Central memory CD4-positive, alpha-beta T cell (primary cell): ENCODE results near the gene PGP.
"Not testable (repeated sequence)": the region's sequence is repeated elsewhere in the genome, so short reads cannot be mapped to it uniquely, and the experiment has no call there.

Experiments
- DNase-seq: peaks from one replicate; pipeline ENCODE4 v3.0.0; 2022
- total RNA-seq, 3 experiments: gene quantifications; one replicate each; lab custom pipeline; 2026; lab: John Stamatoyannopoulos, UW

The PGP gene, protein sequence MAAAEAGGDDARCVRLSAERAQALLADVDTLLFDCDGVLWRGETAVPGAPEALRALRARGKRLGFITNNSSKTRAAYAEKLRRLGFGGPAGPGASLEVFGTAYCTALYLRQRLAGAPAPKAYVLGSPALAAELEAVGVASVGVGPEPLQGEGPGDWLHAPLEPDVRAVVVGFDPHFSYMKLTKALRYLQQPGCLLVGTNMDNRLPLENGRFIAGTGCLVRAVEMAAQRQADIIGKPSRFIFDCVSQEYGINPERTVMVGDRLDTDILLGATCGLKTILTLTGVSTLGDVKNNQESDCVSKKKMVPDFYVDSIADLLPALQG
- 16.8 to 37.7 (median 34.8) reads per million in 3 experiments for total RNA-seq

DNA sequence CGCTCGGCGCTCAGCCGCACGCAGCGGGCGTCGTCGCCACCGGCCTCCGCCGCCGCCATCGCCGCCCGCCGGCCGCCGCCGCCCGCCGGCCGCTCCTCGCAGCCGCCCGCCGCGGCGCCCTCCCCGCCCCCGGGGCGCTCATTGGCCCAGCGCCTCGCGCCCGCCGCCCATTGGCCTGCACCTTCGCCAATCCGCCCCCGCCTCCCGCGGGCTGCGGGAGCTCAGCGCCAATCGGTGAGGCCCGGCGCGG is at the start of gene PGP:
PGP (minus strand) TSS at position 122 of the 250 bp plus-strand sequence; CDS start at position 59, 63 bp downstream.
- no peak for DNase-seq

DNA sequence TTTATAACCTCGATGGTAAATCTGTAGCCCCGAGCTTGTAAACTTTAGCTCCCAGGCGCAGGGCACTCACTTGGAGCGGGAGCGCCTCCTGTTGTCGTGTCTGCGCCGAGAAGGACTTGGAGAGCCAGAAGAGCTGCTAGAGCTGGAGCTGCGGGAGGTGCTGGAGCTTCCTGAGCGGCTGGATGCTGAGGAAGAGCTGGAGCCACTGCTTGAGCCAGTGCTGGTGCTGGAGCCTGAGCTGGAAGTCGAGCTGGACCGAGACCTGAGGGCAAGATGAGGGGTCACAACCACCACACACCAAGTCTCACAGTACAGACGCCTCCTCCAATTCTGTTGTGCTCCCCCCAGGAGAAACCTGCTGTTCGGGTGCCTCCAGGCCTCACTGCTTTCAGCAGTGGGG is 48.4 kb upstream of the PGP start:
- DNase-seq = not testable (repeated sequence)

DNA sequence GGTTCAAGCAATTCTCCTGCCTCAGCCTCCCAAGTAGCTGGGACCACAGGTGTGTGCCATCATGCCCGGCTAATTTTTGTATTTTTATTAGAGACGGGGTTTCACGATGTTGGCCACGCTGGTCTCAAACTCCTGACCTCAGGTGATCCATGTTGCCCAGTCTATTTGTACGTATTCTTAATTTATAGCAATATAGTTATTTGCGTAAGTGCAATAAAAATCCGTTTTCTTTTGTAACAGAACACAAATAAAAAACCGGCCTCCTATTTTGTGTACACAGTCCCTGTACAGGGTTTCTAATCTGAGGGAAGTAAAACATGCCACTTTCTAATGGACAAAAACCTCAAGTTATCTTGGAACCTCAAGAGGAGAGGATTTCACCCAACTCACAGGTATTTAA is 45.6 kb upstream of the PGP start:
- no peak for DNase-seq

DNA sequence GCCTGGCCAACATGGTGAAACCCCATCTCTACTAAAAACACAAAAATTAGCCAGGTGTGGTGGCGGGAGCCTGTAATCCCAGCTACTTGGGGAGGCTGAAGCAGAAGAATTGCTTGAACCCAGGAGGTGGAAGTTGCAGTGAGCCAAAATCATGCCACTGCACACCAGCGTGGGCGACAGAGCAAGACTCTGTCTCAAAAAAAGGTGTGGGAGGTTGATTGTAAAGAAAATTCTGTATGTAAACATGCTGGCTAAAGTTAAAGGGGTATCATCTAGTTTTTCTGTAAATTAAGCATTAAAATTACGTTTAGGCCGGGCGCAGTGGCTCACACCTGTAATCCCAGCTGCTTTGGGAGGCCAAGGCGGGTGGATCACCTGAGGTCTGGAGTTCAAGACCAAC is 43.9 kb upstream of the PGP start:
- DNase-seq = not testable (repeated sequence)

DNA sequence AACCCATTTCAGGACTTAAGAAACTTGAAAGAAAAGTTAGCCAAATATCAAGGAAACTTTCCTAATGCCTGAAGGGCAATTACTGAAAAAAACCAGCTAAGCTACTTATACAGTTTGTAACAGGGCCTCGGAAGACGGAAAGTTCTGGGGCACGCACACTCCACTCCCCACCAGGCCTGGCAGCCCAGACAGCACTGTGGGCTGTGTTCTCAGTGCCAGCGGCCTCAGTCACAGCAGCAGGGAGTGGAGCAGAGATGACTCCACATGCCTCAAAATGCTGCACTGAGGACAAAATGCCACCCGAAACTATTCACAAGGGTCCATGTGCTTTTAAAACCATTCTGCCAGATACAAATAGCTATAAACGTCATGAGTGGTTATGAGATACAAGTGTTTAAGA is 43.1 kb upstream of the PGP start:
- DNase-seq = no peak

DNA sequence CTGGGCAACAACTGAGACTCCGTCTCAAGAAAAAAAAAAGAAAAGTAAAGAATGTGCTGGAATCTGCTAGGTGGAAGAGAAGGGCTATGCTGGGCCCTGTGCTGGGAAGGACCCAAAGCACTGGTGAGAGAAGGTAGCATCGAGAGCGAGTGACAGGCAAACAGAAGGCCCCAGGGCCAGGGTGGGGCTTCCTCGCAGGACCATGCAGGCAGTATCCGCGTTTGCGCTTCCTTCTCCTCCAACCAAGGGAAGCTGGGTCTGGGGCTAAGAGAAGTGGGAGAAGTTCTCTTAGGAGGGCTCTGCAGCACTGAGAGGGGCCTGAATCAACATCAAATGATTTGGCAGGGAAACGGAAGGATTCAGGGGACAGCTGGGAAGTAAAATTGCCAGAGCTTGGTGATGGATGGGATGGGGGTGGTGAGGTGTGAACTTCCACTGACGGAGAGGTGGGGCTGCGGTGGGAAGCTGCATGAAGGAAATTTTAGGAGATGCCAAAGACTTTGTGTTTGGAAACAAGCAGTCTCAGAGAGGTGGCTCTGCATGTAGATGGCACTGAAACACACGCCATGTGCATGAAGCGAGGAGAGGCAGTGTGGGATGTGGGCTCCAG is 42.0 kb upstream of the PGP start:
- no peak for DNase-seq

DNA sequence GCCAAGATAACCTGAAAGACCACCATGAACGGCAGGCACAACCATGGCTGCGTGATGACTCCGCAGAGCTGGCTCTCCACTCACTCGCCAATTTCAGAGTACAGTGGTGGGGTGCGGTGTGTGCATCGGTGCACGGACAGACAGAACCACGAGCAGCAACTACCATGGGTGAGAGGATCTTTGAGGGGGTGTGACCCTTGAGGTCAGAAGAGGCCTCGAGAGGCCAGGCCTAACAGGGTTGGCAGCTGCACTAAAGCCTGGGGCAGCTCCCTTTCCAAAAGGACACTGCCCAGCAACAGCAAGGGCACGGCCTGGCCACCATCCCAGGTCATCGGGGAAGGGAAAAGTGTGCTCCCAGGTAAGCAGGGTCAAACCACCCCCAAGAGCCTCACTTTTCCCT is 38.7 kb upstream of the PGP start:
- DNase-seq = no peak

DNA sequence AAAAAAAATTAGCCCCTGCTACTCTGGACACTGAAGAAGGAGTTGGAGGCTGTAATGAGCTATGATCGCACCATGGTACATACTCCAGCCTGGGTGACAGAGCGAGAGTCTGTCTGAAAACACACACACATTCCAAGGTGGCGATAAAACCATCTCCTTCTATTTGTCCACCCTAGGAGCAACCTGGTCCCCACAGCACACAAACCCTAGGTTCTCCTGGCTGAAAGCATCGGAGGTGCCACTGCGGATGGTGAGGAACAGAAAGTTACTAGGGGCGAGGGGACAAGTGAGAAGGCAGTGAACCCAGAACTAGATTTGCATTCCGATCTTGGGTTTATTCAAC is 38.1 kb upstream of the PGP start:
- DNase-seq = no peak

DNA sequence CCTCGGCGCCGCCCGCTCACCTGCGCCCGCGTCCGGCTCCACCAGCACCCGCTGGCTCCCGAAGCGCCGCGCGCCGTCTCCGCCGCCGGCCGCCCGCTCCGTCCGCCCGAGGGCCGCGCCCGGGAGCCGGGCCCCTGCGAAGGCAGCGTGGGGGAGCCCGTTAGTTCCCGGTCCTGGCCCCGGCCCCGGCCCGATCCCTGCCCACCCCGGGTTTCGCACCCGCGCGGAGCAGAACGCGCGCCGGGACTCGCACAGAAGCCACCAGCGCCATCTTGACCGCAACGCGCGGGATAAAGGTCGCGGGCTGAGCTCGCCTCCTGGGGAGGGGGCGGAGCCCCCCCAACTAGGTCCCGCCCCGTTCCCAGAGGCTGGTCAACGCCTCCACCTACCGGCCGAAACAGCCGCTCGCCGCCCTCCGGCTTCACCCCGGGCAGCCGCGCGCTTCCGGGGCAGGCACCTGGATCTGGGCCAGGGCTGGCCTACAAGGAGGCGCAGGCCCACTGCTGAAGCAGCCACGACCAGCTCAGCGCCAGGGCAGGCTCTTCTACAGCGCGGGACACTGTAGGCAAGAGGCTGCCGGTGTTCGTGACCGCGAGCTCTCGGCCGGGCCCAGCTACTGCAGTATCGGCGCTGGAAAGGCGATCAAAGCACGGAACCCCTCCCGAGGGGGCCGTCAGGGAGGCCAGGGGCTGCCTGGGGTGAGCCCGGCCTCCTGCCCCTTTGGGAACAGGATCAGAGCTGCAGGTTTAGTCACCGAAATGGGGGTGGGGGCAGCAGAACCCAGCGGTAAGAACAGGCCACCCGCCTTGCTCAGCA is 36.9 kb upstream of the PGP start, which contains the start of gene ECI1:
ECI1 (minus strand) TSS at position 292 of the 816 bp plus-strand sequence; CDS start at position 271, 21 bp downstream.
- DNase-seq = peak; percentile 64

DNA sequence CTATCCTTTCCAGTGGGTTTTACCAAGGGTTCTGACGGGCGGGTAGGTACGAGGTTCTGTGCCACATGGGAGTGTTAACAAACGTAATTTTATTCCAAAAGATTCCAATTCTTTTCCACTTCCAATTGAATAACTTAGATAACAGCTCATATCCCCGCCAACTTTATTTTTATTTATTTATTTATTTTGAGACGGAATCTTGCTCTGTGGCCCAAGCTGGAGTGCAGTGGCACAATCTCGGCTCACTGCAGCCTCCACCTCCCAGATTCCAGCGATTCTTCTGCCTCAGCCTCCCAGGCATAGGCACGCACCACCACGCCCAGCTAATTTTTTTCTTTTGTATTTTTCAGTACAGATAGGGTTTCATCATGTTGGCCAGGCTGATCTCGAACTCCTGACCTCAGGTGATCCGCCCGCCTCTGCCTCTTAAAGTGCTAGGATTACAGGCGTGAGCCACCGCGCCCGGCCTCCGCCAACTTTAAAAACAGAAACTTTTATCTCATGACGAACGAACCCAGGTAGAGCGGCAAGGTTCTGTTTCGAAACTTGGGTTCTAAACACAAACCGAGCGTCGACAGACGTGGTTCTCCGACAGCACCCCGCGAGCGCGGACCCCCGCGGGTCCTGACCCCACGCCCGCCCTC is 36.1 kb upstream of the PGP start:
- peak; percentile 32 for DNase-seq

DNA sequence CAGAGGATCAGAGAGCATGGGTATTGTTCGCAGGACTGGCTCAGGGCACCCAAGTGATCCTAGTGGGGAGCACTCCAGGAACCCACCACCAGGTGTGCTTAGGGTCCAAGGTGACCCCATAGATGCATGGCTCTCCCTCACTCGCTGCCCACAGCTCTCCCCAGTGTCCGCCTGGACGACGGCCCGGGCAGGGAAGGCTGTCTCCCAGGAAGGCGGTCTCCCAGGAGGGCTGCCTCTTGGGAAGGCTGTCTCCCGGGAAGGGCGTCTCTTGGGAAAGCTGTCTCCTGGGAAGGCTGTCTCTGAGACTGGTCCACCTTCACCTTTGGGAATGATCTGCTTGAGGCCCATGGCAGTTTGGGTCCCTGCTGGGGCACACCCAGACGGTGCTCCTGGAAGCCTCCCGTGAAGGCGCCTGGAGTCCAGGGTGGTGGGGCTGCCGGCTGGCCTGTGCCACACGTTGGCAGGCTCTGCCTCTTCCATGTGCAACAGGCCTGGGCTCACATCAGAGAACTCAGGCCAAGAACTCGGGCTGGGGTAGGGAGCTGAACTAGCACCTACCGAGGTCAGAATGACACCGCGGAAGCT is 31.8 kb upstream of the PGP start:
- no peak for DNase-seq

DNA sequence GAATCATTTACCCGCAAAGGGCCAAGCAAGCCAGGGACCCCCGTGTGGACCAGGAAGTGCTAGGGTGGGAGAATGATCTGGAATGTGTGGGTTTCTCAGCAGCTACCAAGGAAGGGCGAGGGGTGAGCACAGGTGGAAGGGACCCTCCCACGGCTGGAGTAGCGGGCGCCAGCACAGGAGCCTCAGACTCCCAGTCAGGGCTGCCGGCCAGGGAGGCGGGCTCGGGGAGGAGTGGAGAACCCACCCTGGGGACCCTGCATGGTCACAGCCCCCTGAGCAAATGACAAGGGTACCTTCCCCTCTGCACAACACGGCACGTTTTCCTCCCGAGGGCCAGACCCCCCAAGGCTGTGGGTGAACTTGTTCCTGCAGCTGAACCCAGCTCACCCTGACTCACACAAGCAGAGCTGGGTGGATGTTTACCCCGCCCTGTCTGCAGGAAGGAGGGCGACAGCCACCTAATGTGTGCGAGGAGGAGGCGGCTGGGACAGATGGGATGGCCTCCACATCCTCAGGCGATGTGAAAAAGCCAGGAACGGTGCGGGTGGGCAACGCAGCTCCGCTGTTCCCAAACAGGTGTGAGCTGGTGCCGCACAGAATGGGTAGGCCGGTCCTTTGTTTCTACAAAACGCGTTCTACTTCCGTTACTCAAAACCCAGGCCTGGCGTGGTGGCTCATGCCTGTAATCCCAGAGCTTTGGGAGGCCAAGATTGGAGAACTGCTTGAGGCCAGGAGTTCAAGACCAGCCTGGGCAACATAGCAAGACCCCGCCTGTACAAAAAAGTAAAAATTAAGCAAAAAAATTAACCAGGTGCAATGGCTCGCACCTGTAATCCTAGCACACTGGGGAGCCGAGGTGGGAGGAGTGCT is 30.5 kb upstream of the PGP start:
- no peak for DNase-seq

DNA sequence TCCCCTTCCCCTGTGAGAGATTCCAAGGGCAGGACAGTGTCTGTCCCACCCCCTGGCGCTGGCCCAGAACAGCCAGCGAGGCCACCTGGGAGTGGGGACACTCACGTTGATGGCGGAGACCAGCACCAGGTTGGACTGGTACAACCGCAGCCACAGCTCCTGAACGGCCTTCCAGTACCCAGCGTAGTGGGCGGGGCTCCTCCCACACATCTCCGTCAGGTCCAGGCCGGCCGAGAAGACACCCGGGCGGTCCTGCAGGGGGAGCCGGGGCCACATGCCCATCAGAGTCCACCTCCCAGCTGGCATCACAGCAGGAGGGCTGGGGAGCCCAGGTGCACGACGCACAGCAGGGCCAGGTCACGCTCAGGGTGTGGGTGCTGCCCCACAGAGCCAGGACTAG is 29.7 kb upstream of the PGP start:
- no peak for DNase-seq

DNA sequence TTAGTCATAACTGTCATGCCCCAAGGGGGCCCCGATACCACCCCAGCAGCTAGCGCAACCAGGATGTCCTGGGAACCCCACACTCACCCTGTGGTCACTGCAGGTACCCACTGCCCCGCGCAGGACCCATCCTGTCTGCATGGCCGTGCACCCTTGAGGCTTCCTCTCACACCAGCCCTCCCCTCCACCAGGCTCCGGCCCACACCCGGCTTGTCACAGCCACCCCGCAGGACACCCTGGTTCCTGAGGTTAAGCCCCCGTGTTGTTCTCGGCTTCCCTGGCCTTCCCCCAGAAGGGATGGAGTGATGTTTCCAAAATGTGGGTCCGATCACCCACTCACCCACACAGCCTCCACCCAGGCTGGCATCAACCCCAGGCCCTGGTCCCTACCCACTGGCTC is 29.1 kb upstream of the PGP start:
- DNase-seq = no peak

DNA sequence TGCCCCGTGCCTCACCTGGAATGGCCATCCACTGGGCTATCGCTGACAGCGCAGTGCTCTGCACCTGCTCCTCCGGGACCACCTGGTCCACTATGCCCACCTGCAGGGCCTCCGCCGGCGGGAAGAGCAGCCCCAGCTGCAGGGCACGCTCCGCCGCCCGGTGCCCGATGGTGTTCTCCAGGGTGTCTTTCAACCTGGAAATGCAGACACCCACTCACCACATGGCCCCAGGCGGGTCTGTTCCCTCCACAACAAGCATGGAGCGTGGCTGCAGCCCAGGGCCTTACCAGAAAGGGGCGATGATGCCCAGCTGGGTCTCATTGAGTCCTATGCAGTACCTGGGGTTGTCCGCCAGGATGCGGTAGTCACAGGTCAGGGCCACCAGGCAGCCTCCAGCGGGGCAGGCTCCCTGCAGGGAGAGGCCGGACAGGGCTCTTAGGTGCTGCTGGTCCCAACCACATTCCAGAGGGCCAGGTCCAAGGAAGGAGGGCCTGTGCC is 28.4 kb upstream of the PGP start:
- DNase-seq = no peak

DNA sequence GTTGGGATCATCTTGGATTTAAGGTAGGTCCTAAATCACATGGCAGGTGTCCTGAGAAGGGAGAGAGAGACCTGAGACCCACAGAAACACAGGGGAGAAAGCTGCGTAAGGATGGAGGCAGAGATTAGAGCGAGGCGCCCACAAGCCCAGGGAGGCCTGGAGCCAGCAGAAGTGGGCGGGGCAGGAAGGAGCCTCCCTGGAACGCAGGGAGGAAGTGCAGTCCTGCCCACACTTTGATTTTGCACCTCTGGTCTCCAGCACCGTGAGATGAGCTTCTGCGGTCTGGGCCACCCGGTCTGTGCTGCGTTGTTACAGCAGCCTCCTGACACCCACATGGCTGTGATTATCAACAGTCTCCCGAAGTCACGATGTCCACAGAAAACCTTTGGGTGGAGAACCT is 28.0 kb upstream of the PGP start:
- DNase-seq = no peak

DNA sequence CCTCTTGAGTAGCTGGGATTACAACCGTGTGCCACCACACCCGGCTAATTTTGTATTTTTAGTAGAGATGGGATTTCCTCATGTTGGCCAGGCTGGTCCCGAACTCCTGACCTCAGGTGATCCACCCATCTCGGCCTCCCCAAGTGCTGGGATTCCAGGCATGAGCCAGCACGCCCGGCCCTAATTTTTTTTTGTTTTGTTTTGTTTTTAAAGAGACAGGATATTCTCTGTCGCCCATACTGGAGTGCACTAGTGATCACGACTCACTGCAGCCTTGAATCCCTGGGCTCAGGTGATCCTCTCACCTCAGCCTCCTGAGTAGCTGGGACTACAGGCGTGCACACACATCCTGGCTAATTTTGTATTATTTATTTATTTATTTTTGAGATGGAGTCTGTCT is 25.7 kb upstream of the PGP start:
- DNase-seq = not testable (repeated sequence)

DNA sequence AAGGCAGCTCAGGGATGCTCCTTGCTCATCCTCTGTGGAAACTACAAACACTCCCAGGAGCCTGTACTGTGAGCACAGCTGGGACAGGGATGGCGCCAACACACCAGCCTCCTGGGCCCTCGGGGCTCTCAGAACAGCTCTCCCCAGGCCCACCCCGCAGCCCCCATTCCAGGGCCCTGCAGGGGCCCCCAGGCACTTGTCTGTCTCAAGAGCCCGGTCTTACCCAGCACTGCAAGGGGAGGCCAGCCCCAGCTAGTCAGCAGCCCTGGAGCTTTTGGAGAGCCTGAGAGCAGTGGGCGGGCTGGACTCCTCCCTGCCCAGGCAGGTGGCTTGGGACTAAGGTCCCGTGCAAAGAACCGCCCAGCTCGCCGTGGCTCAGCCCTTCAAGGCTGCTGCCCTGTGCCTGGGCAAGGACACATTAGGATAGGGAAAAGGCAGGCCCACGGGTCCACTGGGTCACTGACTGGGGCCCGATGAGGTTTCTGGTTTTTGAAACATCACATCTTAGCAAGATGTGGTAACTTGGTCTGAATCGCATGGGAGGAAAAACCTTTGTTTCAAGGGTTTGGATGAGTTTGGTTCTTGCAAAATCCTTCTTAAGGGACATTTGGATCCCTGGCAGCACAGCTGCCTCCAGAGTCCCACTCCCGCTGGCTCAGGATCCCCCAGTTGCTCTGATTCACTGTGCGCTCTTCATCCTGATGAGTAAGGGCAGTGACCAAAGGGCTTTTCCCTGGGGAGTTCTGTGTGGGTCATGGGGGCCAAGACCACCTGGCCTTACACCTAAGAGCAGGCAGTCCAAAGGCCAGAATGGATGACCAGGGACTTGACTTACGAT is 24.4 kb upstream of the PGP start:
- no peak for DNase-seq

DNA sequence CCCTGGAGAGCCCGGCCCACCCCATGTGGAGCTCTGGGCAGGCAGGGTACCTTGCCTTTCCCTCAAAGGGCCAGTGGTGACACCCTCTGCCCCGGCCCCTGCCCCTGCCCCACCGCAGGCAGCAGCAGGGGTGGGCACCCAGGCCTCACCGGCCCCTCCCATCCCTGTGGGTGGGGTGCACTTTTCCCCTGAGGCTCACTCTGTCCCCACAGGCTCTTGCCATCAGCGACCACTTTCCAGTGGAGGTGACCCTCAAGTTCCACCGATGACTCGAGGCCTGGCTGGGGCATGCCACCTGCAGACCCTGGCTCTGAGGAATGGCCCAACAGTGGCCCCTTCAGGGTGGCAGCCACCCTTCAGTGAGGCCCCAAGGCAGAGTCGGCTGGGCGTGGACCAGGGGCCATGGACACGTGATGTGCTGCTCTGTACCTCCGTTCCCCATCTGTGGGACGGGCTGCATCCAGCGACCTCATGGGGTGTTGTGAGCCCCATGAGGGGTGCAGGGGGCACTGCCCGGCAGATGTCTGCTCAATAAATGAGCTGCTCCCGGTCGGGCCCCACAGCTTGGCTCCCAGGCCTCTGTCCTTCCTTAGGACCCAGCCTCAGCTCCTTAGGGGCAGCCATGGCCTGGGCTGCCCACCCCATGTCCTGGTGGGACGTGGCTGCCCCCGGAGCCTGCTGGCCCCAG is 23.7 kb upstream of the PGP start:
- DNase-seq = no peak

DNA sequence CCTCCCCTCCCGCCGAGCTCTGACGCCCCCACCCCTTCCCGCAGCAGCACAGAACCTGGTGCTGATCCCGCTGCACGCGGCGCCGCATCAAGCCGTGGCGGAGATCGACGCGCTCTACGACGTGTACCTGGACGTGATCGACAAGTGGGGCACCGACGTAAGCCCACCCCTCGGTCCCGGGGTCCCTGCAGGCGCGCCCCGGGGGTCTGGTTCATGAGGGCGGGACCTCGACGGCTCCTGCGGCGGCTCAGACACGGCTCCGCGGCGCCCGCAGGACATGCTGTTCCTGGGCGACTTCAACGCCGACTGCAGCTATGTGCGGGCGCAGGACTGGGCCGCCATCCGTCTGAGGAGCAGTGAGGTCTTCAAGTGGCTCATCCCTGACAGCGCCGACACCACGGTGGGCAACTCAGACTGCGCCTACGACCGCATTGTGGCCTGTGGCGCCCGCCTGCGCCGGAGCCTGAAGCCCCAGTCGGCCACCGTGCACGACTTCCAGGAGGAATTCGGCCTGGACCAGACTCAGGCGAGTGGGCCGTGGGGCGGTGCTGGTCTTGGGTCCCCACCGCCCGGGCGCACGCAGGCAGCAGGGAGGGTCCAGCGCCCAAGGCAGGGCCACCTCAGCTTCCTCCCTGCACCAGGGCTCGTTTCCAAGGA is 23.0 kb upstream of the PGP start:
- DNase-seq = no peak
